KMS-11 (cell line): ENCODE results near the gene MPRIP.

Source experiments
- H2AFZ ChIP-seq: fragments of 200-600 bp; sonication (generic); 2 replicates; pipeline ENCODE4 v1.6.1; 2016; ENCODE audit warnings: antibody characterized with exemption, mixed run types, low read depth
- H3K27ac ChIP-seq: fragments of 200-600 bp; sonication (generic); 2 replicates; pipeline ENCODE4 v1.6.1; 2016; ENCODE audit warnings: mild to moderate bottlenecking, mixed run types
- H3K27me3 ChIP-seq: fragments of 200-600 bp; sonication (generic); 2 replicates; pipeline ENCODE4 v1.6.1; 2017; ENCODE audit warnings: mild to moderate bottlenecking, low read depth, mixed run types, moderate library complexity; ENCODE audit not compliant: insufficient read depth
- H3K36me3 ChIP-seq: fragments of 200-600 bp; sonication (generic); 2 replicates; pipeline ENCODE4 v1.6.1; 2017; ENCODE audit warnings: mild to moderate bottlenecking, mixed run types; ENCODE audit not compliant: insufficient read depth
- H3K4me1 ChIP-seq: fragments of 200-600 bp; sonication (generic); 2 replicates; pipeline ENCODE4 v1.6.1; 2016; ENCODE audit warnings: mild to moderate bottlenecking, low read depth, mixed run types; ENCODE audit not compliant: poor library complexity, severe bottlenecking
- H3K4me2 ChIP-seq: fragments of 200-600 bp; sonication (generic); 2 replicates; pipeline ENCODE4 v1.7.0; 2016; ENCODE audit warnings: mild to moderate bottlenecking, mixed run types
- H3K4me3 ChIP-seq: fragments of 200-600 bp; sonication (generic); IDR thresholded peaks from 2 replicates; pipeline ENCODE4 v1.6.1; 2017; ENCODE audit warnings: low read depth, low read length, mixed read lengths; ENCODE audit not compliant: insufficient read depth
- H3K79me2 ChIP-seq: fragments of 200-600 bp; sonication (generic); 2 replicates; pipeline ENCODE4 v1.6.1; 2016; ENCODE audit warnings: low read depth, mixed run types; ENCODE audit not compliant: insufficient read depth
- H3K9ac ChIP-seq: fragments of 200-600 bp; sonication (generic); 2 replicates; pipeline ENCODE4 v1.6.1; 2016; ENCODE audit warnings: mild to moderate bottlenecking, mixed run types
- H4K20me1 ChIP-seq: fragments of 200-600 bp; sonication (generic); 2 replicates; pipeline ENCODE4 v1.6.1; 2016; ENCODE audit warnings: mild to moderate bottlenecking, mixed run types; ENCODE audit not compliant: insufficient read depth
- TF ChIP-seq, protein P1 (sequence below): fragments of 200-600 bp; sonication (generic); conservative IDR thresholded peaks from 2 replicates; pipeline ENCODE4 v1.6.1; 2017; ENCODE audit warnings: low read depth, mild to moderate bottlenecking, antibody characterized with exemption, low read length, moderate library complexity, mixed read lengths

MPRIP gene

DNA sequence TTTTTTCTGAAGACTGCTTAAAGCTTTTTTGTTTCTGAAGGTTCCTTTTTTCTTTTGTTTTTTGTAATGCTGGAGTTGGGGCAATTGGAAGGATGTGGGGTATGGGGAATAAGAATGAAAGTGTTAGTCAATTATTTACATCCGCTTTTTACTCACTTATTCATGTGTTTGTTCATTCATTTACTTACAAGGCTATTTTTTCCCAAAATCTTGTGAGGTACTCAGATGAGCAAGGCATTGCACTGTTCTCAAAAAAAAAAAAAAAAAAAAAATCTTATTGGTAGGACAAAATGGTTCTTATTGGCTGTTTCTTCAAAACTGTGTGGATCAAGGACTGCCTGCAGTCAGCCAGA is 108.2 kb downstream of the MPRIP start:
- H3K27ac ChIP-seq, result no peak overlapping the region
- H3K9ac ChIP-seq, result no peak overlapping the region
- TF ChIP-seq, protein P1, sequence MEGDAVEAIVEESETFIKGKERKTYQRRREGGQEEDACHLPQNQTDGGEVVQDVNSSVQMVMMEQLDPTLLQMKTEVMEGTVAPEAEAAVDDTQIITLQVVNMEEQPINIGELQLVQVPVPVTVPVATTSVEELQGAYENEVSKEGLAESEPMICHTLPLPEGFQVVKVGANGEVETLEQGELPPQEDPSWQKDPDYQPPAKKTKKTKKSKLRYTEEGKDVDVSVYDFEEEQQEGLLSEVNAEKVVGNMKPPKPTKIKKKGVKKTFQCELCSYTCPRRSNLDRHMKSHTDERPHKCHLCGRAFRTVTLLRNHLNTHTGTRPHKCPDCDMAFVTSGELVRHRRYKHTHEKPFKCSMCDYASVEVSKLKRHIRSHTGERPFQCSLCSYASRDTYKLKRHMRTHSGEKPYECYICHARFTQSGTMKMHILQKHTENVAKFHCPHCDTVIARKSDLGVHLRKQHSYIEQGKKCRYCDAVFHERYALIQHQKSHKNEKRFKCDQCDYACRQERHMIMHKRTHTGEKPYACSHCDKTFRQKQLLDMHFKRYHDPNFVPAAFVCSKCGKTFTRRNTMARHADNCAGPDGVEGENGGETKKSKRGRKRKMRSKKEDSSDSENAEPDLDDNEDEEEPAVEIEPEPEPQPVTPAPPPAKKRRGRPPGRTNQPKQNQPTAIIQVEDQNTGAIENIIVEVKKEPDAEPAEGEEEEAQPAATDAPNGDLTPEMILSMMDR, result no peak

GRCh38 chr17:17151055-17151454 is 108.8 kb downstream of the MPRIP start:
- H3K4me1 ChIP-seq, result no peaks in the 10 kb centered on the region
- no peaks in the 10 kb centered on the region for H3K36me3 ChIP-seq
- TF ChIP-seq, protein P1, result no peak
- H3K4me2 ChIP-seq, result no peak overlapping the region
- no peaks in the 10 kb centered on the region for H3K79me2 ChIP-seq
- no peak overlapping the region for H2AFZ ChIP-seq
- no peaks in the 10 kb centered on the region for H4K20me1 ChIP-seq
- no peak overlapping the region for H3K4me3 ChIP-seq
- H3K9ac ChIP-seq, result no peak overlapping the region
- no peaks in the 10 kb centered on the region for H3K27me3 ChIP-seq
- H3K27ac ChIP-seq, result no peak overlapping the region

More for the DNA sequence above, 108.2 kb downstream of the MPRIP start:
- Histone ChIP-seq H3K79me2 (no peaks in the 10 kb centered on the region), H3K4me2 (no peak overlapping the region), H3K4me3 (no peak overlapping the region), H3K27me3 (no peaks in the 10 kb centered on the region), H4K20me1 (no peaks in the 10 kb centered on the region), H2AFZ (no peak overlapping the region), H3K4me1 (no peaks in the 10 kb centered on the region), H3K36me3 (no peaks in the 10 kb centered on the region)

DNA sequence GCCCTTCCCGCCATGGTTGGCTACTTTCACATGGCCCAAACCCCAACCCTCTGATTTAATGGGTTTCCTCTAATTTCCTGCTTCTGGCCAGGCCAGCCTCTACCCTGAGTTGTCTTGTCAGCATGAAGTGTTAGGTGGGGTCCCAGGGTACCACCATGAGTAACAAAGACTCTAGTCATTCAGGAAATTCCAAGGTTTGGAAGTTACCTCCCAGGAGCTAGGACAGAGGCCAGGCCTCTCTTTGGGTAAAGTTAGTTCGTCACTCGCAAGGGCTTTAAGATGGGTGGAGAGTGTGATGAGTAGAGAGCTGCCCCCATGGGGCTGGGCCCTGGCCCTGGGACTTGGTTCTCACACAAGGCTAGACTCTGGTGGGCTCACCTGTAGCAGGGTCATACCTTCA is 109.3 kb downstream of the MPRIP start:
- Histone ChIP-seq H4K20me1 (no peaks in the 10 kb centered on the region), H3K4me3 (no peak overlapping the region), H3K79me2 (no peaks in the 10 kb centered on the region), H3K4me2 (no peak overlapping the region), H2AFZ (no peak overlapping the region), H3K4me1 (no peaks in the 10 kb centered on the region), H3K9ac (no peak overlapping the region), H3K27ac (no peak overlapping the region), H3K36me3 (no peaks in the 10 kb centered on the region), H3K27me3 (no peaks in the 10 kb centered on the region)
- TF ChIP-seq, protein P1, result no peak

DNA sequence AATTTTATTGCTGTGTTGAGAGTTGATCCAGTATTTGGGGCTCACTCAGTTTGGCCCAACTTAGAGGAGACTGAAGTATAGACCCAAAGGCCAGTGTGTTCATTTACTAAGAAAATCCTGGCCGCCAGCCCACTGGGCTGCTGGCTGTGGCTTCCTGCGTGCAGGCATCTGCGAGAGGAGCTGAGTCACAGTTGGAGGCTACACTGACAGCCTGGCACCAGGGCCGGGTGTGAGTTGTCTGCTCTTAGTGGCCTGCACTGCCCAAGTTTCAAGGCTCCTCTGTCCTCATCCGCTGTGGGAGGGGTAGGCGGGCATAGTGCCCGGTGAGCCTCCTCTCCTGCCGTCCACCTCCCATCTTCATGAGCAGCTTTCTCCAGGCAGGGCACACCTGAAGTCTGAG is 109.7 kb downstream of the MPRIP start:
- Histone ChIP-seq H3K4me2 (no peak overlapping the region), H3K4me1 (no peaks in the 10 kb centered on the region), H3K4me3 (no peak overlapping the region)

More for the DNA sequence above, 109.7 kb downstream of the MPRIP start:
- Histone ChIP-seq H3K27me3 (no peaks in the 10 kb centered on the region), H3K27ac (no peak overlapping the region), H3K9ac (no peak overlapping the region), H4K20me1 (no peaks in the 10 kb centered on the region), H3K79me2 (no peaks in the 10 kb centered on the region), H2AFZ (no peak overlapping the region), H3K36me3 (no peaks in the 10 kb centered on the region)
- TF ChIP-seq, protein P1, result no peak
